Psoas muscle (tissue), 8 donors: ENCODE results near the gene NOXO1. TPM values are rescaled to one million over a fixed set of nuclear protein-coding genes. Genes with fewer than 3 reads are reported as not detected.

Experiments used
- ATAC-seq, 4 donors: fragments of 200-7000 bp; cut with Tn5 transposase; one replicate each; pipeline ENCODE4 v1.9.1; 2020; ENCODE audit warnings: moderate library complexity in 3 of 4, mild to moderate bottlenecking in 2 of 4
- DNase-seq, 2 donors: peaks; one replicate each; pipeline ENCODE4 v3.0.0-alpha.2; 2020
- H3K27ac ChIP-seq: fragments of 200-600 bp; one replicate; pipeline ENCODE4 v1.8.0; 2022
- H3K27me3 ChIP-seq, 3 donors: fragments of 200-600 bp in 1 of 3; one replicate each; pipeline versions ENCODE4 v1.6.1 to v1.8.0; 2013 to 2022; ENCODE audit warnings: low read length in 2 of 3, mild to moderate bottlenecking in 2 of 3, moderate library complexity in 1 of 3; ENCODE audit not compliant: insufficient read depth in 3 of 3
- H3K36me3 ChIP-seq, 2 donors: fragments of 200-600 bp in 1 of 2; one replicate each; pipeline versions ENCODE4 v1.6.1 to v1.8.0; 2013 to 2022; ENCODE audit warnings: low read depth in 1 of 2, mild to moderate bottlenecking in 1 of 2, moderate library complexity in 1 of 2; ENCODE audit not compliant: insufficient read depth in 1 of 2
- H3K4me1 ChIP-seq: fragments of 200-600 bp; one replicate; pipeline ENCODE4 v1.8.0; 2022
- H3K4me3 ChIP-seq: fragments of 200-600 bp; one replicate; pipeline ENCODE4 v1.8.0; 2022; ENCODE audit warnings: mild to moderate bottlenecking
- H3K9me3 ChIP-seq: fragments of 200-600 bp; one replicate; pipeline ENCODE4 v1.8.0; 2022
- WGBS, 3 donors: extraction: QIAGEN DNeasy Blood & Tissue Kit; methylation state at CpG; one replicate each; pipeline versions ENCODE4 v1.1.6 to v1.1.7; 2013; 5-methylcytosine and 5-hydroxymethylcytosine counted together
- intact Hi-C, 2 donors: fragments of 100-400 bp; cut with DNase I; formaldehyde crosslinking; loops; one replicate each; pipeline versions ENCODE4 v1.11.0 to v1.14.2; 2022
- polyA plus RNA-seq, 3 donors: library from polyadenylated mRNA; stranded (reverse); fragments of 200-250 nt; gene quantifications; one replicate each; pipeline ENCODE4 v1.2.3, GENCODE V29; 2013
- total RNA-seq, 4 donors: library from RNA; stranded (reverse); fragmentation: NEBNext Ultra II Directional in 2 of 4; extraction: Animal tissue kit (Norgen Biotek cat#: 25700) in 2 of 4; gene quantifications; one replicate each; pipeline versions ENCODE4 v1.2.1 to v1.2.4, GENCODE V29; 2021 to 2023
- TF ChIP-seq, protein P1 (sequence below): fragments of 200-600 bp; IDR thresholded peaks from one replicate; pipeline ENCODE4 v1.8.0; 2022; ENCODE audit warnings: antibody characterized with exemption
- donor health status: healthy with polysubstance abuse.
- donor health status: DM: no; HTN: no; CAD: no; lungs with moderate emphysema.
- donor health status: Bipolar disorder and iron deficiency.
- donor health status: healthy.
- donor health status: DM: yes; HTN: yes; CAD: no.
- donor health status: DM: no; HTN: no; CAD: no.
- donor health status: DM: no; HTN: no; CAD: no.
- donor health status: DM: yes; HTN: yes; CAD: no.

Gene NOXO1
- total and polyA plus RNA-seq, 7 donors: 0.20 to 0.77 (median 0.33) TPM; not detected in 3

DNA sequence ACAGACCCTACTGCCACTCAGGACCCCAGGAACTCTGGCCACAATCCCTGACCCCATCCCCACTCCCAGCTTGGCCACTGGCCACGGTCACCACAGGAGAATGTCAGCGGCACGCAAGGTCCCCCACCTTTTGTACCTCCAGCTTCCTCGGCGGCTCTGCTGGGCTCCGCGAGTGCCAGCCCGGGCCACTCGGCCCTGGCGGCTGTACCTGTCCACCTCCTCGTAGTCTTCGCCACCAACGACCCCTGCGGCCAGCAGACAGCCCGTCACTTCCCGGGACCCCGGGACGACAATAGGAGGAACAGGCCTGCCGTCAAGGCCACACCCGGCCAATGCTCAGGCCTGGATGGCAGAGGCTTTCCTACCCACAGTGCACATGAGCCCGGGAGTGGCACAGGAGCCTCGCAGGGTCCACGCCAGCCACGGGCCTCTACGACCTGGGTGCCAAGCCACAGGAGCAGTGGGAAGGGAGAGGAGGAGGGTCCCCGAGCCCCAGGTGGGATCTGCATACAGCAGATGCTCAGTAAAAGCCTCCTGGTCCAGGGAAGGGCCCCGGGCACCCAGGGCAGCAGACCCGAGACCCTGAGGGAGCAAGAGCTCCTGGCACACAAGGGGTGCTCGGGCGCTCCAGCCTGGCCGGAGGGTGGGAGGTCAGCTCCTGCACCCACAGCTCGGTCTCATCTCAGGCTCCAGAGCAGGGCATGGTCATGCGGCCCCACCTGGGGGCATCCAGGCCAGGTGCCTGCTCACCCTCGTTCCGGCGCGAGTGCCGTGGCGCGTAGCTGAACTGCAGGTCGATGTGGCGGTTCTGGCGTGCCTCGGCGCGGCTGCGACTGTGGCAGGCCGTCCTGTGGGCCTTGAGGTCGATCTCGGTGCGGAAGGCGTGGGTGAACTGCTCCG lies 20.4 kb upstream of the NOXO1 start:
- peak in 1 of 2 donors; percentile 52 for DNase-seq
- Histone ChIP-seq H3K27ac (no peak overlapping the region), H3K9me3 (no peaks in the 10 kb centered on the region), H3K4me1 (peaks cover 49% of the 10 kb centered on the region), H3K36me3 (peaks cover 8 to 62% of the 10 kb centered on the region in 2 donors), H3K4me3 (no peak overlapping the region), H3K27me3 (no peaks in the 10 kb centered on the region)
- intact Hi-C loops: no loop called here
- ATAC-seq: no peak
- TF ChIP-seq, protein P1, sequence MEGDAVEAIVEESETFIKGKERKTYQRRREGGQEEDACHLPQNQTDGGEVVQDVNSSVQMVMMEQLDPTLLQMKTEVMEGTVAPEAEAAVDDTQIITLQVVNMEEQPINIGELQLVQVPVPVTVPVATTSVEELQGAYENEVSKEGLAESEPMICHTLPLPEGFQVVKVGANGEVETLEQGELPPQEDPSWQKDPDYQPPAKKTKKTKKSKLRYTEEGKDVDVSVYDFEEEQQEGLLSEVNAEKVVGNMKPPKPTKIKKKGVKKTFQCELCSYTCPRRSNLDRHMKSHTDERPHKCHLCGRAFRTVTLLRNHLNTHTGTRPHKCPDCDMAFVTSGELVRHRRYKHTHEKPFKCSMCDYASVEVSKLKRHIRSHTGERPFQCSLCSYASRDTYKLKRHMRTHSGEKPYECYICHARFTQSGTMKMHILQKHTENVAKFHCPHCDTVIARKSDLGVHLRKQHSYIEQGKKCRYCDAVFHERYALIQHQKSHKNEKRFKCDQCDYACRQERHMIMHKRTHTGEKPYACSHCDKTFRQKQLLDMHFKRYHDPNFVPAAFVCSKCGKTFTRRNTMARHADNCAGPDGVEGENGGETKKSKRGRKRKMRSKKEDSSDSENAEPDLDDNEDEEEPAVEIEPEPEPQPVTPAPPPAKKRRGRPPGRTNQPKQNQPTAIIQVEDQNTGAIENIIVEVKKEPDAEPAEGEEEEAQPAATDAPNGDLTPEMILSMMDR: no peak
- WGBS, 3 donors: 92 to 95% (median 93%) methylated on average over 51 to 53 of the region's 53 CpGs

GRCh38 chr16:2001035-2001434 lies 19.8 kb upstream of the NOXO1 start:
- no peak for ATAC-seq
- H3K27me3 ChIP-seq: no peaks in the 10 kb centered on the region
- peaks cover 46% of the 10 kb centered on the region for H3K4me1 ChIP-seq
- no peaks in the 10 kb centered on the region for H3K9me3 ChIP-seq
- no peak overlapping the region for H3K4me3 ChIP-seq
- TF ChIP-seq, protein P1: no peak
- 93 to 95% (median 95%) methylated on average over 17 to 19 of the region's 19 CpGs for WGBS, 3 donors
- peaks cover 8 to 63% of the 10 kb centered on the region in 2 donors for H3K36me3 ChIP-seq
- no peak overlapping the region for H3K27ac ChIP-seq
- intact Hi-C loops: no loop called here
- no peak for DNase-seq

- intact Hi-C loops: no loop called here
- ATAC-seq (no peak), DNase-seq (peak in 1 of 2 donors; percentile 54)
- H3K9me3 ChIP-seq: no peaks in the 10 kb centered on the region
- TF ChIP-seq, protein P1: no peak
- peaks cover 36% of the 10 kb centered on the region for H3K4me1 ChIP-seq
- H3K4me3 ChIP-seq: no peak overlapping the region
- H3K27me3 ChIP-seq: no peaks in the 10 kb centered on the region
- no peak overlapping the region for H3K27ac ChIP-seq
- WGBS, 3 donors: 72 to 81% (median 76%) methylated on average over 20 to 28 of the region's 28 CpGs
- peaks cover 8 to 63% of the 10 kb centered on the region in 2 donors for H3K36me3 ChIP-seq
Measured at GRCh38 chr16:1999866-2000514, 18.7 kb upstream of the NOXO1 start.

- WGBS, 3 donors: 89 to 93% (median 92%) methylated on average over 35 to 39 of the region's 39 CpGs
- TF ChIP-seq, protein P1: no peak
- Histone ChIP-seq H3K4me1 (peaks cover 27% of the 10 kb centered on the region), H3K27me3 (no peaks in the 10 kb centered on the region), H3K27ac (peak overlapping the region; percentile 63), H3K36me3 (peaks cover 8 to 63% of the 10 kb centered on the region in 2 donors), H3K4me3 (no peak overlapping the region), H3K9me3 (no peaks in the 10 kb centered on the region)
- intact Hi-C loops: no loop called here
- DNase-seq (peak in 1 of 2 donors; percentile 21), ATAC-seq (no peak)
Measured at GRCh38 chr16:1998852-1999801, 17.9 kb upstream of the NOXO1 start.
